ENCODE data around the gene FOXA3. TPM values are rescaled to one million over a fixed set of nuclear protein-coding genes. Genes with fewer than 3 reads are reported as not detected.

Gene FOXA3
- total and polyA plus RNA-seq, 2 experiments from 2014 or later: not detected

DNA sequence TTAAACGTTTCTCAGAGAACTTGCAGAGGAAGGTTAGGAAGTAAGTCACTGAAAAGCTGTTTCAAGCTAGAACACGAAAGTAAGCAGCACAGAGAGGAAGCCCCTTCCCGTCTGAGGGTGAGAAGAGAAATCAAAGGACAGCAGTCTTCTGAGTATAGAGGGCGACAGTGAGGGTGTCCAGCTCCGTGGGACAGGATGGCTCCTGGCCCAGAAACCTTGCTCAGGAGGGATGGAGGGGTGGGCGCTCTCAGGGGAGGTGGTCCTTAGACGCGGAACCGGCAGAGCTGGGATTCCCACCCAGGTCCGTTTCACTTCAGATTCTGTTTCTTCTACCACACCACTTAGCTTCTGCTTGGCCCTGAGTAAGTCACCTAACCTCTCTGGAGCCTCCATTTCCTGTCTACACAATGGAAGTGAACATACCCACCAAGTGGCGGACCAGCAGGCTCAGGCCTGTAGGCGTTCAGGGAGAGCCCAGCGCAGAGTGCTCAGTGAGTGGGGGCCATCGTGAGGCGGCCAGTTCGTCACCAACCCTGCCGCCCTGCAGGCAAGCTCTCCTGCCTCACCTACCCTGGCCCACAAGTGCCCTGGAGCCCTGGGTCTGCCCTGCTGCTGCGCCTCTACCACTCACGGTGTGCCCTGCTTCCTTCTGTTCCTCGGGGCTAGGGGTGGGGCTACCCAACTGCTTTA lies 43.6 kb upstream of the FOXA3 start:
- no peak for DNase-seq
- Histone ChIP-seq H3K4me3 (no peak overlapping the region), H3K36me3 (ENCODE audit: low read depth) (peaks cover 8% of the 10 kb centered on the region; the same call in 1 of the 2 replicates), H3K79me2 (ENCODE audit: insufficient read depth) (no peaks in the 10 kb centered on the region), H3K27ac (no peak overlapping the region), H3F3A (ENCODE audit: insufficient read depth) (no peaks in the 10 kb centered on the region), H3K4me2 (ENCODE audit: unreplicated experiment) (no peak overlapping the region), H3K9me2 (ENCODE audit: insufficient read depth) (no peaks in the 10 kb centered on the region), H3K9ac (no peak overlapping the region), H4K20me1 (ENCODE audit: insufficient read depth) (no peaks in the 10 kb centered on the region), H3K4me1 (ENCODE audit: insufficient read depth) (no peaks in the 10 kb centered on the region), H3K9me3 (ENCODE audit: low read depth) (no peaks in the 10 kb centered on the region), H2AFZ (no peak overlapping the region), H3K27me3 (replicated peaks; ENCODE audit: insufficient read depth) (no peaks in the 10 kb centered on the region)
- in situ Hi-C loops (cut with MboI): no loop called here
- 70 to 80% methylated on average over 19 to 20 of the region's 20 CpGs for WGBS, 2 experiments (ENCODE audit: low coverage in 1 of 2, low lambda C conversion rate in 2 of 2, missing lambda C conversion rate in 2 of 2)
- TF ChIP-seq EZH2phosphoT487 (IDR thresholded peaks at IDR 0.05; ENCODE audit: insufficient read depth, low read depth): no peak
- no peak for TF ChIP-seq EZH2 (IDR thresholded peaks at IDR 0.05; ENCODE audit: insufficient read depth, poor library complexity, severe bottlenecking)

DNA sequence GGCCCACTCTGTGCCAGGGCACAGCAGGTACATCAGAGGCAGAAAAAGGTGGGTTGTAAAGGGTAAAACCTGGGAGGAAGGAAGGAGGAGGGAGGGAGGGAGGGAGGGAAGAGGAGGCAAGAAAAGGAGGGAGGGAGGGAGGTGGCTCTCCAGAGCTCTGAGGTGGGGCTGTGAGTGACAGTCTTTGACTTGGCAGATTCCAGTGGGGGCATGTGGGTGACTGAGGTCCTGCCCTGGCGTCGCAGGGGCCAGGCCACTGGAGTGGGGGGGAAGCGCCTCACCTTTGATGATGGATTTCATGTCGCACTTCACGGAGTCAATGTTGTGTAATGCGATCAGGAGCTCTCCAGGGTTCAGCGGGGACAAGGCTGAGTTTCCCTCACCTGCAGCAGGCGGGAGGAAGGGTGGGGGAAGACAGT lies 43.0 kb upstream of the FOXA3 start:
- H3K27me3 ChIP-seq (replicated peaks; ENCODE audit: insufficient read depth): no peaks in the 10 kb centered on the region
- H3F3A ChIP-seq (ENCODE audit: insufficient read depth): no peaks in the 10 kb centered on the region
- no peaks in the 10 kb centered on the region for H4K20me1 ChIP-seq (ENCODE audit: insufficient read depth)
- H3K9ac ChIP-seq: no peak overlapping the region
- in situ Hi-C loops (cut with MboI): no loop called here
- no peak overlapping the region for H3K27ac ChIP-seq
- 70 to 78% methylated on average over 6 to 8 of the region's 8 CpGs for WGBS, 2 experiments (ENCODE audit: low coverage in 1 of 2, low lambda C conversion rate in 2 of 2, missing lambda C conversion rate in 2 of 2)
- no peaks in the 10 kb centered on the region for H3K9me3 ChIP-seq (ENCODE audit: low read depth)
- TF ChIP-seq EZH2phosphoT487 (IDR thresholded peaks at IDR 0.05; ENCODE audit: insufficient read depth, low read depth): no peak
- no peak for TF ChIP-seq EZH2 (IDR thresholded peaks at IDR 0.05; ENCODE audit: insufficient read depth, poor library complexity, severe bottlenecking)
- no peak overlapping the region for H3K4me3 ChIP-seq
- no peak for DNase-seq
- H3K79me2 ChIP-seq (ENCODE audit: insufficient read depth): no peaks in the 10 kb centered on the region
- no peak overlapping the region for H3K4me2 ChIP-seq (ENCODE audit: unreplicated experiment)
- H3K36me3 ChIP-seq (ENCODE audit: low read depth): peaks cover 8% of the 10 kb centered on the region; the same call in 1 of the 2 replicates
- H3K4me1 ChIP-seq (ENCODE audit: insufficient read depth): no peaks in the 10 kb centered on the region
- H2AFZ ChIP-seq: no peak overlapping the region
- no peaks in the 10 kb centered on the region for H3K9me2 ChIP-seq (ENCODE audit: insufficient read depth)

GRCh38 chr19:45821570-45821969 lies 42.6 kb upstream of the FOXA3 start:
- no peak overlapping the region for H3K27ac ChIP-seq
- H4K20me1 ChIP-seq (ENCODE audit: insufficient read depth): no peaks in the 10 kb centered on the region
- H3K4me3 ChIP-seq: no peak overlapping the region
- WGBS, 2 experiments (ENCODE audit: low coverage in 1 of 2, low lambda C conversion rate in 2 of 2, missing lambda C conversion rate in 2 of 2): 67 to 85% methylated on average over 8 to 10 of the region's 10 CpGs
- no peaks in the 10 kb centered on the region for H3K79me2 ChIP-seq (ENCODE audit: insufficient read depth)
- in situ Hi-C loops (cut with MboI): no loop called here
- H3K9me2 ChIP-seq (ENCODE audit: insufficient read depth): no peaks in the 10 kb centered on the region
- no peaks in the 10 kb centered on the region for H3F3A ChIP-seq (ENCODE audit: insufficient read depth)
- no peaks in the 10 kb centered on the region for H3K27me3 ChIP-seq (replicated peaks; ENCODE audit: insufficient read depth)
- no peak overlapping the region for H2AFZ ChIP-seq
- peaks cover 8% of the 10 kb centered on the region; the same call in 1 of the 2 replicates for H3K36me3 ChIP-seq (ENCODE audit: low read depth)
- H3K9me3 ChIP-seq (ENCODE audit: low read depth): no peaks in the 10 kb centered on the region
- no peak overlapping the region for H3K4me2 ChIP-seq (ENCODE audit: unreplicated experiment)
- DNase-seq: no peak
- no peak overlapping the region for H3K9ac ChIP-seq
- H3K4me1 ChIP-seq (ENCODE audit: insufficient read depth): no peaks in the 10 kb centered on the region
- TF ChIP-seq EZH2phosphoT487 (IDR thresholded peaks at IDR 0.05; ENCODE audit: insufficient read depth, low read depth) (no peak), EZH2 (IDR thresholded peaks at IDR 0.05; ENCODE audit: insufficient read depth, poor library complexity, severe bottlenecking) (no peak)

DNA sequence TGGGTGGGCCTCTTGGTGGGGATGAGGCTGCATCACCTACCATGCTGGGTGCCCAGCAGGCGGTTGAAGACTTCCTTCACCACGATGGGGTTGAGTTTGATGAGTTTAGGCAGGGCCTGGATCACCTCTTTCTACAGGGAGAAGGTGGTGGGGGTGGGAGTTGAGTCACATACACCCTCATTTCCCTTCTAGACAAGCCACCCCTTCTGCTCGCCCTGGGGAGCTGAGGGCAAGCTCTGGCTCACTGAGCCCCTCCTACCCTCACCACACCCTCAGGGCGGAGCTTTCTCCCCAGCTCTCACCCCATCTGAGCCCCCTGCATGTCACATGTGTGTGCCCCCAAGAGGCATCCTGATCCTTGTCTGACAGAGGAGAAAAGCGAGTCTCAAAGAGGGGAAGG lies 41.4 kb upstream of the FOXA3 start:
- Histone ChIP-seq H3K4me3 (no peak overlapping the region), H3K79me2 (ENCODE audit: insufficient read depth) (no peaks in the 10 kb centered on the region), H3K27ac (no peak overlapping the region), H3F3A (ENCODE audit: insufficient read depth) (no peaks in the 10 kb centered on the region), H3K4me1 (ENCODE audit: insufficient read depth) (no peaks in the 10 kb centered on the region), H4K20me1 (ENCODE audit: insufficient read depth) (no peaks in the 10 kb centered on the region), H3K9me2 (ENCODE audit: insufficient read depth) (no peaks in the 10 kb centered on the region), H2AFZ (no peak overlapping the region), H3K4me2 (ENCODE audit: unreplicated experiment) (no peak overlapping the region), H3K27me3 (replicated peaks; ENCODE audit: insufficient read depth) (no peaks in the 10 kb centered on the region), H3K36me3 (ENCODE audit: low read depth) (peaks cover 14% of the 10 kb centered on the region; the same call in 1 of the 2 replicates), H3K9ac (no peak overlapping the region), H3K9me3 (ENCODE audit: low read depth) (no peaks in the 10 kb centered on the region)
- WGBS, 2 experiments (ENCODE audit: low coverage in 1 of 2, low lambda C conversion rate in 2 of 2, missing lambda C conversion rate in 2 of 2): 95 to 98% methylated on average over 4 to 5 of the region's 5 CpGs
- TF ChIP-seq EZH2phosphoT487 (IDR thresholded peaks at IDR 0.05; ENCODE audit: insufficient read depth, low read depth) (no peak), EZH2 (IDR thresholded peaks at IDR 0.05; ENCODE audit: insufficient read depth, poor library complexity, severe bottlenecking) (no peak)
- no peak for DNase-seq
- in situ Hi-C loops (cut with MboI): no loop called here
